Measurements from ENCODE around the gene VRTN.

GRCh38 chr14:74347795-74348100, 523 bp upstream of the VRTN start:
- TF ChIP-seq CTCF (conservative IDR thresholded peaks at IDR 0.05; ENCODE audit: low read length) (no peak), EZH2phosphoT487 (IDR thresholded peaks at IDR 0.05; ENCODE audit: borderline replicate concordance) (no peak)
